ENCODE data around the gene U2AF2. TPM values are rescaled to one million over a fixed set of nuclear protein-coding genes. Genes with fewer than 3 reads are reported as not detected.

U2AF2 gene
- total and polyA plus RNA-seq, 5 donors from 2014 or later, result 7.2 to 283 (median 8.8) TPM

DNA sequence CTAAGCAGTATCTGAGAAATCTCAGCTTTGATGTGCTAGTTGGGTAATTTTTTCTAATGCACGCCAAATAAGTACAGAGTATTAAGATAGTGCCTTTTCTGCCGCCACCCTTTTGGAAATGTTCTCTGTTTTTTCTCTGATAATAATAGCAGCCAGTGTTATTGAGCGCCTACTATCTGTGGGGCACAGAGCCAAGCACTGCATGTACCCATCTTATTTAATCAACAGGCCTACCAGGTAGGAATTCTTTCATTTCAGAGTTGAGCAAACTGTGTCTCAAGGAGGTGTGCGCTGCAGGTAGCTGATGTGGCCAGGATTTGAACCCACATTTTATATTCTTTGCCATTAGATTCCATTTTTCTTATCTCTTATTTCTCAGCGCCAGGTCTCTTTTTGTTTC, 21.5 kb downstream of the U2AF2 start:
- Histone ChIP-seq H3K27me3 (ENCODE audit: control insufficient read depth, insufficient read depth, low read length) (no peaks in the 10 kb centered on the region), H3K27ac (ENCODE audit: insufficient read depth, low read length, poor library complexity, severe bottlenecking) (no peak overlapping the region), H3K4me3 (ENCODE audit: low read depth, low read length) (peak overlapping the region; percentile 95), H3K4me1 (ENCODE audit: control insufficient read depth, insufficient read depth, low read length, poor library complexity, severe bottlenecking) (peaks cover 40% of the 10 kb centered on the region), H3K9me3 (ENCODE audit: control insufficient read depth in 2 of 2, low read length in 2 of 2) (no peaks in the 10 kb centered on the region), H3K36me3 (ENCODE audit: control insufficient read depth, insufficient read depth, low read length) (peaks cover 48% of the 10 kb centered on the region)
- peaks cover 19 to 70% (median 27%) of the 10 kb centered on the region in 4 donors for H3K4me1 Mint-ChIP-seq
- peak overlapping the region in 2 of 3 donors; percentile 92 to 97 for H3K27ac Mint-ChIP-seq
- H3K4me3 Mint-ChIP-seq, result peak overlapping the region; percentile 94 to 100 (median 99)
- ATAC-seq (ENCODE audit: low read depth in 2 of 2) (no peak), DNase-seq (no peak)
- peaks cover 0 to 3% (median 0%) of the 10 kb centered on the region in 7 donors for H3K9me3 Mint-ChIP-seq
- H3K36me3 Mint-ChIP-seq, result peaks cover 18% of the 10 kb centered on the region
- H3K27me3 Mint-ChIP-seq, result no peaks in the 10 kb centered on the region

DNA sequence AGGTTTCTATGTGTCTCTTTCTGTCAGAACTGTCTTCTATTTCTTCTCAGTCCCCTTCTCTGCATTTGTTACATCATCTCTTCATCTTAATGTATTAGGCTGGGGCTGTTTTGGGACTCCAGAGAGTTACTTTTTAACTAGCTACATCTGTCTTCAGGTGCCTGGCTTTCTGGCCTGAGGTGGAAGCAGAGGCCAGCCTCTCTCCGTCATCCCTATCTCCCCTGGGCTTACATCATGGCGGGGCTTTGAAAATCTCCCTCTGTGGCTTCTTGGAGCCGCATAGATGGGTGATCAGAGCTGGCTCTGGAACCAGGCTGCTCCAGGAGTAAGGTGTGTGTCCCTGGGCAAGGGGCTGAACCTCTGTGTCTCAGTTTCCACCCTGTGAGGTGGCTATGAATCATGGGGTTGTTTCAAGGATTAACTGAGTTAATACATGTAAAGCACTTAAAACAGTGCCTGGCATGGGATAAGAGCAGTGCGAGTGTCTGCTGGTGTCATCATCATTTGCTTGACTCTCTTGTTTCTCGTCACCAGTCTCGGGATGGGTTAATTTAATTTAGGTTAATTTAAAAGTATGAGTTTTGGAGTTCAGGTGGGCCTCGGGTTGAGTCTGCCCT, 22.2 kb downstream of the U2AF2 start:
- ATAC-seq (ENCODE audit: low read depth in 2 of 2), result no peak
- Histone ChIP-seq H3K4me3 (ENCODE audit: low read depth, low read length) (peak overlapping the region; percentile 95), H3K4me1 (ENCODE audit: control insufficient read depth, insufficient read depth, low read length, poor library complexity, severe bottlenecking) (peaks cover 41% of the 10 kb centered on the region), H3K9me3 (ENCODE audit: control insufficient read depth in 2 of 2, low read length in 2 of 2) (no peaks in the 10 kb centered on the region), H3K27ac (ENCODE audit: insufficient read depth, low read length, poor library complexity, severe bottlenecking) (no peak overlapping the region), H3K36me3 (ENCODE audit: control insufficient read depth, insufficient read depth, low read length) (peaks cover 53% of the 10 kb centered on the region), H3K27me3 (ENCODE audit: control insufficient read depth, insufficient read depth, low read length) (no peaks in the 10 kb centered on the region)
- peaks cover 19 to 68% (median 29%) of the 10 kb centered on the region in 4 donors for H3K4me1 Mint-ChIP-seq
- peaks cover 0 to 3% (median 0%) of the 10 kb centered on the region in 7 donors for H3K9me3 Mint-ChIP-seq
- peak overlapping the region; percentile 26 to 92 (median 81) for H3K27ac Mint-ChIP-seq
- H3K27me3 Mint-ChIP-seq, result no peaks in the 10 kb centered on the region
- DNase-seq, result no peak
- H3K36me3 Mint-ChIP-seq, result peaks cover 18% of the 10 kb centered on the region
- peak overlapping the region; percentile 75 to 100 (median 96) for H3K4me3 Mint-ChIP-seq

DNA sequence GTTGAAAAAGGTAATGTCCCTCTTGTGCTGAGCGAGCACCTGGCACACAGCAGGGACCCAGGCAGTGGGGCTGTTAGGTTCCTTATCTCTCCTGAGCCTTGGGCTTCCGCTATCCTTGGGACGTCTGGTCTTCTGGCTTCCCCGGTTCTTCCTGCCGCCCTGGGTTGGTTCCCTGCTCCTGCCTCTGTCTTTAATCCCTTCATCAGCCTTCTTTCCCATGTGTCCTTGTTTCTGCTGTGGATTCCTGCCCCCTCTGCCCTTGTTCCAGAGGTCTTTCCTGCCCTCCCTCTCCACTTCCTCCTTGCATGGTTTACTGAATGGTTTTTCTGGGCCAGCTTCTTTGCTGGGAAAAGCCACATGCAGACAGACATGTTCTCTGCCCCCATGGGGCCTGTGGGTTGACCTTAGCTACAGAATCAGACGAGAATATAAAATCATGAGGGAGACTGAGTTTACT, 22.8 kb downstream of the U2AF2 start:
- Mint-ChIP-seq H3K27me3 (no peaks in the 10 kb centered on the region), H3K4me3 (peak overlapping the region in 3 of 4 donors; percentile 47 to 94 (median 65)), H3K36me3 (peaks cover 14% of the 10 kb centered on the region), H3K27ac (peak overlapping the region; percentile 32 to 92 (median 44)), H3K9me3 (peaks cover 0 to 3% (median 0%) of the 10 kb centered on the region in 7 donors), H3K4me1 (peaks cover 14 to 63% (median 29%) of the 10 kb centered on the region in 4 donors)
- ATAC-seq (ENCODE audit: low read depth in 2 of 2) (no peak), DNase-seq (no peak)
- peaks cover 52% of the 10 kb centered on the region for H3K36me3 ChIP-seq (ENCODE audit: control insufficient read depth, insufficient read depth, low read length)
- H3K9me3 ChIP-seq (ENCODE audit: control insufficient read depth in 2 of 2, low read length in 2 of 2), result no peaks in the 10 kb centered on the region
- peaks cover 44% of the 10 kb centered on the region for H3K4me1 ChIP-seq (ENCODE audit: control insufficient read depth, insufficient read depth, low read length, poor library complexity, severe bottlenecking)
- H3K4me3 ChIP-seq (ENCODE audit: low read depth, low read length), result no peak overlapping the region
- H3K27ac ChIP-seq (ENCODE audit: insufficient read depth, low read length, poor library complexity, severe bottlenecking), result no peak overlapping the region
- H3K27me3 ChIP-seq (ENCODE audit: control insufficient read depth, insufficient read depth, low read length), result no peaks in the 10 kb centered on the region

DNA sequence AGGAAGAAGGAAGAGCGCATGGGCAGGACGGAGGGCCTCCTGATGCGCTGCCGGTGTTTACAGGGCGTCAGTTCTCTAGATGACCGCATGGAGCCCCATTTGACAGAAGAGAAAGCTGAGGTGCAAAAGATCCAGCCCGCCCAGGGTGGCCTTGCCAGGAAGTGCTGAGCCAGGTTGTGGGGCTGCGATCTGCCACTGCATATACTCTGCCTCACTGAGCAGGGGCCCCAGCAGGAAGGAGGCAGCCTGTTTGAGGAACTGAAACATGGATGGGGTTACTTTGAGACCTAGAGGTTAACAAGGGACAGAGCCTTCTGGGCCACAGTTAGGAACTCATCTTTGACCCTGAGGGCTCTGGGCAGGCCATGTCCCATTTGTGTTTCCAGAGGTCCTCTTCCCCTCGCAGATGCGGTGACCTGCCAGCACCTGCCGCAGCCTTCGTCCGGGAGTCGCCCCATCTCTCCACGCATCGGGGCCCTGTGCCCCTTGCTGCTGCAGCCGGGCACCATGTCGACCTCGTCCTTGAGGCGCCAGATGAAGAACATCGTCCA, 23.4 kb downstream of the U2AF2 start:
- Histone ChIP-seq H3K27ac (ENCODE audit: insufficient read depth, low read length, poor library complexity, severe bottlenecking) (no peak overlapping the region), H3K36me3 (ENCODE audit: control insufficient read depth, insufficient read depth, low read length) (peaks cover 52% of the 10 kb centered on the region), H3K4me1 (ENCODE audit: control insufficient read depth, insufficient read depth, low read length, poor library complexity, severe bottlenecking) (peaks cover 44% of the 10 kb centered on the region), H3K4me3 (ENCODE audit: low read depth, low read length) (no peak overlapping the region), H3K27me3 (ENCODE audit: control insufficient read depth, insufficient read depth, low read length) (no peaks in the 10 kb centered on the region), H3K9me3 (ENCODE audit: control insufficient read depth in 2 of 2, low read length in 2 of 2) (no peaks in the 10 kb centered on the region)
- Mint-ChIP-seq H3K27ac (peak overlapping the region in 2 of 3 donors; percentile 38 to 92), H3K27me3 (no peaks in the 10 kb centered on the region), H3K4me1 (peaks cover 14 to 62% (median 28%) of the 10 kb centered on the region in 4 donors), H3K9me3 (peaks cover 0 to 3% (median 0%) of the 10 kb centered on the region in 7 donors), H3K36me3 (peaks cover 14% of the 10 kb centered on the region), H3K4me3 (peak overlapping the region in 2 of 4 donors; percentile 65 to 94)
- ATAC-seq (ENCODE audit: low read depth in 2 of 2), result no peak
- DNase-seq, result no peak

DNA sequence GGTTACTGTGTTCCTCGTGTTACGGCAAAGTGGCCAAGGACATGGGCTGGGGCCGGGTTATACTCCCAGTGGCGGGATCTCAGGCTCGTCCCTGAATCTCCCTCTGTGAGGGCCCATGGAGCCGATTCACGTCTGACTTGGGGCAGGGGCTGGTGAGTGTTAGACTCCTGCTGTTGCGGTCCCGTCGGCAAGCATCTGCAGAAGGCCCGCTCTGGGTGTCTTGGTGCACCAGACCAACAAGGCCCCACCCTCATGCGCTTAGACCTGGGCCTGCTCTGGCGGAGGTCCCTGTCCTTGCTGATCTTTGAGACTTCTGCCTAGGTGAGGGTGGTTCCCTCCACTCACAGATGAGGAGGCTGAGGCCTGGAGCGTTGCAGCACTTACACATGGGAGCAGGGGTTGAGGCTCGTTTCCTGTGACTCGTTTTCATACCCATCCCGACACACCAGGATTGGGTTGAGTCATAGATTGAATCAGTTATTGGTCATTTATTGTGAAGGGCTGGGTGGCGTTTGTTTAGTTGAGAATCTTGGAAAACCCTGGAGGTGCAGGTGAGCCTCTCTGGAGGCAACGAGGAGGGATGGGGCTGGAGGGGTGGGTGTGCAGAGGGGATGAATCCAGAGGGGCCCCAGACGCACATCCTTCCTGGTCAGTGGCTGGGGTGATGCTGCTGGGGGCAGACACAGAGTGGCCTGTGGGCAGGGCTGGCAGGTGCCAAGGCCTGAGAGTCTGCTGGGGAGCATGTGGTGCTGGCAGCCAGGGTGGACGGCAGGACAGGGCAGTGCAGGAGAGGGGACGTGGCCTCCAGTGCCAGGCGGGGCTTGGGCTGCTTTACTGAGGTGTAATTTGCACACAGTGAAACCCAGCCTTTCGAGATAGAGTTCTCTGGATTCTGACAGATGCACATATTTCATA, 24.8 kb downstream of the U2AF2 start:
- Histone ChIP-seq H3K36me3 (ENCODE audit: control insufficient read depth, insufficient read depth, low read length) (peaks cover 60% of the 10 kb centered on the region), H3K27ac (ENCODE audit: insufficient read depth, low read length, poor library complexity, severe bottlenecking) (no peak overlapping the region), H3K27me3 (ENCODE audit: control insufficient read depth, insufficient read depth, low read length) (no peaks in the 10 kb centered on the region), H3K9me3 (ENCODE audit: control insufficient read depth in 2 of 2, low read length in 2 of 2) (no peaks in the 10 kb centered on the region), H3K4me1 (ENCODE audit: control insufficient read depth, insufficient read depth, low read length, poor library complexity, severe bottlenecking) (peaks cover 40% of the 10 kb centered on the region), H3K4me3 (ENCODE audit: low read depth, low read length) (no peak overlapping the region)
- peak overlapping the region in 2 of 4 donors; percentile 29 to 68 for H3K4me3 Mint-ChIP-seq
- DNase-seq, result no peak
- peaks cover 14 to 59% (median 27%) of the 10 kb centered on the region in 4 donors for H3K4me1 Mint-ChIP-seq
- H3K27ac Mint-ChIP-seq, result peak overlapping the region in 2 of 3 donors; percentile 31 to 91
- peaks cover 0 to 3% (median 0%) of the 10 kb centered on the region in 7 donors for H3K9me3 Mint-ChIP-seq
- H3K36me3 Mint-ChIP-seq, result peaks cover 14% of the 10 kb centered on the region
- H3K27me3 Mint-ChIP-seq, result no peaks in the 10 kb centered on the region
- ATAC-seq (ENCODE audit: low read depth in 2 of 2), result no peak

DNA sequence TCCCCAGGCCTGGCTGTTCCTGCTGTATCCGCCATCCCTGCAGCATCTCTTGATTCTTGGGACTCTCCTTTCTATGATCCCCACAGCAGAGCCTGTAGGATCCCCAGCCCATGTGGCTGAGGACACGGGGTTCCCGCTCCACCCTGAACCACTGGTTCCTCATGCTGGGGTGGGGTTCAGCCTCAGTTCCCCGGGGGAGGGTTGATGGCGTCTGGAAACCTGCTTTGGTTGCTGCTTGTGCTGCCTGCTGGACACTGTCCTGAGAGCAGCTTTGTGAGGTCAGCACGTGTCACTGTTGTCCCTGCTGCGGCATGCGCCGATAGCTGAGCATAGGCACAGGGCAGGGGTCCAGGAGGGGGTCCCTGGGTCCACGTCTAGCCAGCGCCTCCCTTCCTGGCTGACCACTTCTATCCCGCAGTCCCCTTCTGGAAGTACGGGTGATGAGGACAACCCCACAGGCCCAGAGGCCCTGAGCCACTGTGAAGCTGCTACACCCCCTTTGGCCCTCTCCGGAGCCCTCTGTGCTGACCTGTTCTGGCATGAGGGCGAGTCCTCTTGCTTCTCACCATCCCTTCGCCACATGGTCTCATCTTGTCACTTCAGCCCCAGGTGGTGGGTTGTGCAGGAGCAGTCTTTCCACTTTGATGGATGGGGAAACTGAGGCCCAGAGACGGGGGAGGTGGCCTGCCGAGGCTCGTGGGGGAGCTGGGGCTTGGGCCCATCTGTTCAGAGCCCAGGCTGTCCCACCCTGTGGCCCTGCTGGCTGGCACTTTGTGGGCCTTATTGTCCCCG, 25.7 kb downstream of the U2AF2 start:
- H3K9me3 ChIP-seq (ENCODE audit: control insufficient read depth in 2 of 2, low read length in 2 of 2), result no peaks in the 10 kb centered on the region
- peaks cover 10 to 56% (median 28%) of the 10 kb centered on the region in 4 donors for H3K4me1 Mint-ChIP-seq
- H3K27me3 ChIP-seq (ENCODE audit: control insufficient read depth, insufficient read depth, low read length), result no peaks in the 10 kb centered on the region
- peak overlapping the region in 1 of 4 donors; percentile 29 for H3K4me3 Mint-ChIP-seq
- peaks cover 0 to 3% (median 0%) of the 10 kb centered on the region in 7 donors for H3K9me3 Mint-ChIP-seq
- peaks cover 69% of the 10 kb centered on the region for H3K36me3 ChIP-seq (ENCODE audit: control insufficient read depth, insufficient read depth, low read length)
- H3K36me3 Mint-ChIP-seq, result peaks cover 12% of the 10 kb centered on the region
- no peaks in the 10 kb centered on the region for H3K27me3 Mint-ChIP-seq
- no peak overlapping the region for H3K27ac Mint-ChIP-seq
- H3K4me3 ChIP-seq (ENCODE audit: low read depth, low read length), result no peak overlapping the region
- ATAC-seq (ENCODE audit: low read depth in 2 of 2) (no peak), DNase-seq (no peak)
- H3K4me1 ChIP-seq (ENCODE audit: control insufficient read depth, insufficient read depth, low read length, poor library complexity, severe bottlenecking), result peaks cover 36% of the 10 kb centered on the region
- no peak overlapping the region for H3K27ac ChIP-seq (ENCODE audit: insufficient read depth, low read length, poor library complexity, severe bottlenecking)
